Ascending aorta (tissue), 2 donors: ENCODE data around the gene MIB2. TPM values are rescaled to one million over a fixed set of nuclear protein-coding genes. Genes with fewer than 3 reads are reported as not detected.
"Not testable (repeated sequence)": the region's sequence is repeated elsewhere in the genome, so short reads cannot be mapped to it uniquely, and the experiment has no call there.

Experiments used
- DNase-seq, 2 donors: peaks; one replicate each; pipeline ENCODE4 v3.0.0-alpha.2; 2019; ENCODE audit warnings: low spot score in 2 of 2
- H3K27ac ChIP-seq, 2 donors: fragments of 200-600 bp; sonication (generic); one replicate each; pipeline ENCODE4 v1.5.1; 2016 to 2017; ENCODE audit warnings: mild to moderate bottlenecking in 1 of 2
- H3K27me3 ChIP-seq: fragments of 200-600 bp; sonication (generic); one replicate; pipeline ENCODE4 v1.5.1; 2017
- H3K36me3 ChIP-seq, 2 donors: fragments of 200-600 bp; sonication (generic); one replicate each; pipeline ENCODE4 v1.5.1; 2016
- H3K4me1 ChIP-seq, 2 donors: fragments of 200-600 bp; sonication (generic); one replicate each; pipeline ENCODE4 v1.5.1; 2016 to 2017; ENCODE audit warnings: mild to moderate bottlenecking in 1 of 2
- H3K4me3 ChIP-seq, 2 donors: fragments of 200-600 bp; sonication (generic); one replicate each; pipeline ENCODE4 v1.5.1; 2016 to 2017; ENCODE audit warnings: mild to moderate bottlenecking in 1 of 2
- H3K9me3 ChIP-seq, 2 donors: fragments of 200-600 bp; sonication (generic); one replicate each; pipeline ENCODE4 v1.5.1; 2016
- CTCF ChIP-seq, 3 experiments: fragments of 200-600 bp in 2 of 3; fragments of 450-650 bp in 1 of 3; sonication (generic) in 2 of 3; IDR thresholded peaks; one replicate each; pipeline ENCODE4 v1.5.1; 2016 to 2019; ENCODE audit warnings: antibody characterized with exemption in 3 of 3, mild to moderate bottlenecking in 1 of 3, moderate library complexity in 1 of 3
- intact Hi-C: fragments of 100-400 bp; cut with DNase I; formaldehyde crosslinking; loops from one replicate; pipeline ENCODE4 v1.15.1; 2023
- total RNA-seq: library from RNA; depleted of rRNA; stranded (reverse); fragments of >200 nt; gene quantifications from one replicate; pipeline ENCODE4 v1.1.0, GENCODE V29; 2016

MIB2 gene
- total RNA-seq, 1 donor from 2014 or later: 96.9 TPM

- H3K27me3 ChIP-seq: no peaks in the 10 kb centered on the region
- H3K9me3 ChIP-seq: no peaks in the 10 kb centered on the region
- H3K36me3 ChIP-seq: peaks cover 6 to 22% of the 10 kb centered on the region in 2 donors
- DNase-seq: no peak
- H3K4me1 ChIP-seq: peaks cover 0 to 3% of the 10 kb centered on the region in 2 donors
- H3K27ac ChIP-seq: peak overlapping the region in 1 of 2 donors; percentile 87
- peak overlapping the region in 1 of 2 donors; percentile 13 for H3K4me3 ChIP-seq
- TF ChIP-seq CTCF (IDR thresholded peaks at IDR 0.05): no peak
- intact Hi-C loops: no loop called here
These were observed 14.3 kb downstream of the MIB2 start for GRCh38 chr1:1629430-1630190.

- H3K27ac ChIP-seq: peak overlapping the region; percentile 60 to 87
- H3K4me3 ChIP-seq: peak overlapping the region; percentile 27 to 65
- peaks cover 0 to 3% of the 10 kb centered on the region in 2 donors for H3K4me1 ChIP-seq
- intact Hi-C loops: no loop called here
- no peak for TF ChIP-seq CTCF (IDR thresholded peaks at IDR 0.05)
- no peaks in the 10 kb centered on the region for H3K27me3 ChIP-seq
- H3K9me3 ChIP-seq: no peaks in the 10 kb centered on the region
- DNase-seq: peak in 1 of 2 donors; percentile 83
- peaks cover 6 to 22% of the 10 kb centered on the region in 2 donors for H3K36me3 ChIP-seq
These were observed 15.1 kb downstream of the MIB2 start for GRCh38 chr1:1630191-1630964.

- peak in 1 of 2 donors; percentile 83 for DNase-seq
- Histone ChIP-seq H3K4me1 (peaks cover 0 to 3% of the 10 kb centered on the region in 2 donors), H3K27ac (peak overlapping the region; percentile 60 to 87), H3K27me3 (no peaks in the 10 kb centered on the region), H3K36me3 (peaks cover 6 to 22% of the 10 kb centered on the region in 2 donors), H3K4me3 (peak overlapping the region; percentile 48 to 65), H3K9me3 (no peaks in the 10 kb centered on the region)
- intact Hi-C loops: no loop called here
- no peak for TF ChIP-seq CTCF (IDR thresholded peaks at IDR 0.05)
These were observed 15.9 kb downstream of the MIB2 start for GRCh38 chr1:1630965-1631781.

- no peaks in the 10 kb centered on the region for H3K9me3 ChIP-seq
- H3K27ac ChIP-seq: peak within 1 kb of the TSS; percentile 60 to 87
- peaks cover 12 to 24% of the 10 kb centered on the region in 2 donors for H3K36me3 ChIP-seq
- DNase-seq: no peak
- intact Hi-C loops: no loop called here
- H3K4me3 ChIP-seq: peak within 1 kb of the TSS; percentile 48 to 65
- H3K4me1 ChIP-seq: peaks cover 0 to 3% of the 10 kb centered on the region in 2 donors
- TF ChIP-seq CTCF (IDR thresholded peaks at IDR 0.05): no peak
- no peaks in the 10 kb centered on the region for H3K27me3 ChIP-seq
These were observed 16.6 kb downstream of the MIB2 start, which contains the start of gene MMP23B for GRCh38 chr1:1631782-1632420. TSS of gene MMP23B (plus strand) at chr1:1632173. CDS start at chr1:1632219, 46 bp downstream.

- H3K4me3 ChIP-seq, H3K9me3 ChIP-seq, H3K27me3 ChIP-seq, DNase-seq, H3K27ac ChIP-seq, H3K4me1 ChIP-seq, intact Hi-C loops: not testable (repeated sequence)
- peaks cover 17 to 18% of the 10 kb centered on the region in 2 donors for H3K36me3 ChIP-seq
These were observed 18.1 kb downstream of the MIB2 start for GRCh38 chr1:1633409-1633808.

- H3K27ac ChIP-seq, DNase-seq, H3K9me3 ChIP-seq, H3K27me3 ChIP-seq, intact Hi-C loops, H3K4me1 ChIP-seq, H3K4me3 ChIP-seq: not testable (repeated sequence)
- H3K36me3 ChIP-seq: peaks cover 18 to 25% of the 10 kb centered on the region in 2 donors
These were observed 19.3 kb downstream of the MIB2 start for GRCh38 chr1:1634613-1635012.

- H3K9me3 ChIP-seq, H3K27me3 ChIP-seq, H3K4me1 ChIP-seq, intact Hi-C loops, H3K27ac ChIP-seq, H3K4me3 ChIP-seq: not testable (repeated sequence)
- peaks cover 23 to 30% of the 10 kb centered on the region in 2 donors for H3K36me3 ChIP-seq
- DNase-seq: peak; percentile 4 to 62
These were observed 21.6 kb downstream of the MIB2 start for GRCh38 chr1:1636621-1637478.

GRCh38 chr1:1637479-1637875, 22.2 kb downstream of the MIB2 start:
- intact Hi-C loops, DNase-seq: not testable (repeated sequence)

More at GRCh38 chr1:1637479-1637875, 22.2 kb downstream of the MIB2 start:
- H3K9me3 ChIP-seq, H3K27ac ChIP-seq, H3K27me3 ChIP-seq, H3K4me3 ChIP-seq, H3K4me1 ChIP-seq: not testable (repeated sequence)
- H3K36me3 ChIP-seq: peaks cover 23 to 30% of the 10 kb centered on the region in 2 donors
